GM19452 (cell line): ENCODE measurements around the gene ADCK1.
"Not testable (repeated sequence)": the region's sequence is repeated elsewhere in the genome, so short reads cannot be mapped to it uniquely, and the experiment has no call there.

Source experiments
- ATAC-seq: cut with Tn5 transposase; IDR thresholded peaks from one replicate; pipeline ENCODE4 v1.9.1; 2021; ENCODE audit not compliant: unreplicated experiment

Gene ADCK1

GRCh38 chr14:77897374-77897773 is 97.5 kb downstream of the ADCK1 start:
- ATAC-seq, result no peak

- ATAC-seq, result no peak
Observed at GRCh38 chr14:77902811-77903210, 102.9 kb downstream of the ADCK1 start.

GRCh38 chr14:77903221-77903620 is 103.3 kb downstream of the ADCK1 start:
- no peak for ATAC-seq

- no peak for ATAC-seq
Observed at GRCh38 chr14:77903937-77904617, 104.2 kb downstream of the ADCK1 start.

GRCh38 chr14:77906446-77906845 is 106.5 kb downstream of the ADCK1 start:
- ATAC-seq, result no peak

- no peak for ATAC-seq
Observed at GRCh38 chr14:77908847-77909246, 108.9 kb downstream of the ADCK1 start.

GRCh38 chr14:77909911-77910310 is 110.0 kb downstream of the ADCK1 start:
- no peak for ATAC-seq

GRCh38 chr14:77910506-77910905 is 110.6 kb downstream of the ADCK1 start:
- no peak for ATAC-seq

- ATAC-seq, result no peak
Observed at GRCh38 chr14:77911356-77911755, 111.4 kb downstream of the ADCK1 start.

GRCh38 chr14:77912754-77913556 is 113.0 kb downstream of the ADCK1 start:
- no peak for ATAC-seq

- ATAC-seq, result no peak
Observed at GRCh38 chr14:77914073-77914721, 114.3 kb downstream of the ADCK1 start.

GRCh38 chr14:77915390-77915789 is 115.5 kb downstream of the ADCK1 start:
- not testable (repeated sequence) for ATAC-seq

- no peak for ATAC-seq
Observed at GRCh38 chr14:77917491-77918201, 117.7 kb downstream of the ADCK1 start.

GRCh38 chr14:77918448-77918847 is 118.5 kb downstream of the ADCK1 start:
- no peak for ATAC-seq

- ATAC-seq, result no peak
Observed at GRCh38 chr14:77920312-77920711, 120.4 kb downstream of the ADCK1 start.

GRCh38 chr14:77921818-77922217 is 121.9 kb downstream of the ADCK1 start:
- ATAC-seq, result no peak

- ATAC-seq, result no peak
Observed at GRCh38 chr14:77923131-77923936, 123.4 kb downstream of the ADCK1 start.

- no peak for ATAC-seq
Observed at GRCh38 chr14:77924141-77924948, 124.4 kb downstream of the ADCK1 start.

- no peak for ATAC-seq
Observed at GRCh38 chr14:77926942-77927341, 127.0 kb downstream of the ADCK1 start.

- ATAC-seq, result no peak
Observed at GRCh38 chr14:77931441-77931840, 131.5 kb downstream of the ADCK1 start.
